SKM-1 treated with dmso at 0.1 percent for 144 hours (cell line): ENCODE measurements around the gene MCTP2.

Source experiments
- DNase-seq: peaks from one replicate; lab custom pipeline; 2025; ENCODE audit not compliant: unreplicated experiment; lab: John Stamatoyannopoulos, UW

Gene MCTP2

DNA sequence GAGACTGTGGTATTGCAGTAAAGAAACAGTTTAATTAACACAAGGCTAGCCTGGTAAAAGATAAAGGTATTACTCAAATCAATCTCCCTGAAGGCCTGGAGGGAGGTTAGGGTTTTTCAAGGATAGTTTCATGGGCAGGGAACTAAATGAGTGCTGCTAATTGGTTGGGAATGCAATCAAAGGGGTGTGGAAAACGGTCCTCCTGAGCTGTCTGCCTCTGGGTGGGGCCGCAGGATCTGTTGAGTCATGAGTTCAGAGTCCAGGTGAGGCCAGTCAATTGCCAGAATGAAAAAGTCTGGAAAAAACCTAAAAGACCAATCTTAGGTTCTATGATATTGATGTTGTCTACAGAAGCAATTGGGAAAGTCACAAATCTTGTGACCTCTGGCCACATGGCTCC is 293.2 kb downstream of the MCTP2 start:
- DNase-seq: no peak

DNA sequence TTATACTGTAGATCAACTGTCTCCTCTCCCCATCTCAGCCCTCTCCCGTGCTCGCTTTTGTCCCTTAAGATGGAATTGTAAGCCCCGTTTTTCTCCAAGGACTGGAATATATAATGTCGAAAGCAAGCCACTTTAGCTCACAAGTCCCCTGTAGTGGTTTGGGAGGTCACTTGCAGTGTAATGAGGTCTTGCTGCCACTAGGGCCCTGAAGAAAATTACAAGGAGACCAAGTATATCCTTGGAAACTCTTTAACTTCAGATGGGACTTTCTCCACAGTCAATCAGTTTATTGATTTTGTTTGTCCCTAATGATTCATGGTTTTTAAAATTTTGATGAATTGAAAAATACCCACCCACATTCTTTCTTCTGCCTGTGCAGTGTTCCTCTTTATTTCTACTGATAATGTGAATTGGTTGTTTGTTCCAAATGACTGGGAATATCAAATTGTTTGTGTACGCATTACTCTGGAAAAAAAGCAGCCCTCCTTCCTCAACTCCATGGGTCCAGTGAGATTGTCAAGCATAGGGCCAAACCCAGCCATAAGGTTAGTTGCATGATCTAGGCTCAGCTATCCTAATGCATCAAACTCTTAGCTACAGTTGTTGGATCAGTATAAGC is 294.8 kb downstream of the MCTP2 start:
- no peak for DNase-seq

DNA sequence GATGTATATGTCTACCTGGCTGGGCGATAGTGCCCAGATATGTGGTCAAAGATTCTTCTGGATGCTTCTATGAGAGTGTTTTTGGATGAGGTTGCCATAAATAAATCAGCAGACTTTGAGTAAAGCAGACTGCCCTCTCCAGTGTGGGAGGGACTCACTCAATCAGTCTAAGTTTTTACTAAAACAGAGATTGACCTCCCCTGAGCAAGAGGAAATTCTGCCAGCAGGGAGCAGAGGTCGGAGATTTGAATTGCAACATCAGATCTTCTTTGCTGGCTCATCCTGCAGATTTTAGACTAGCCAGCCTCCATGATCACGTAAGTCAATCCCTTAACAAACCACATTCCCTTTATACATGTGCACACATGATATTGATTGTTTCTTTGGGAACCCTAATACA is 300.9 kb downstream of the MCTP2 start:
- DNase-seq: no peak
